GM13977 (cell line): ENCODE data around the gene SKAP1.
"Not testable (repeated sequence)": the region's sequence is repeated elsewhere in the genome, so short reads cannot be mapped to it uniquely, and the experiment has no call there.

Experiments
- DNase-seq: peaks from one replicate; pipeline ENCODE4 v3.0.0; 2012; ENCODE audit warnings: low spot score
- in situ Hi-C: fragments of 300-500 bp; cut with MboI; formaldehyde crosslinking; loops from one replicate; pipeline ENCODE4 v1.12.0; 2022; ENCODE audit warnings: low sequenced_read_pairs, low pct_unique_long_range_greater_than_20kb, mixed read lengths, inconsistent platforms; ENCODE audit not compliant: unreplicated experiment
- TF ChIP-seq, protein P1 (sequence below): IDR thresholded peaks from 2 replicates; pipeline ENCODE4 v1.5.1; 2012; ENCODE audit warnings: mild to moderate bottlenecking, control low read depth; ENCODE audit not compliant: insufficient read depth; ENCODE audit errors: extremely low read depth, missing control alignments

SKAP1 gene

DNA sequence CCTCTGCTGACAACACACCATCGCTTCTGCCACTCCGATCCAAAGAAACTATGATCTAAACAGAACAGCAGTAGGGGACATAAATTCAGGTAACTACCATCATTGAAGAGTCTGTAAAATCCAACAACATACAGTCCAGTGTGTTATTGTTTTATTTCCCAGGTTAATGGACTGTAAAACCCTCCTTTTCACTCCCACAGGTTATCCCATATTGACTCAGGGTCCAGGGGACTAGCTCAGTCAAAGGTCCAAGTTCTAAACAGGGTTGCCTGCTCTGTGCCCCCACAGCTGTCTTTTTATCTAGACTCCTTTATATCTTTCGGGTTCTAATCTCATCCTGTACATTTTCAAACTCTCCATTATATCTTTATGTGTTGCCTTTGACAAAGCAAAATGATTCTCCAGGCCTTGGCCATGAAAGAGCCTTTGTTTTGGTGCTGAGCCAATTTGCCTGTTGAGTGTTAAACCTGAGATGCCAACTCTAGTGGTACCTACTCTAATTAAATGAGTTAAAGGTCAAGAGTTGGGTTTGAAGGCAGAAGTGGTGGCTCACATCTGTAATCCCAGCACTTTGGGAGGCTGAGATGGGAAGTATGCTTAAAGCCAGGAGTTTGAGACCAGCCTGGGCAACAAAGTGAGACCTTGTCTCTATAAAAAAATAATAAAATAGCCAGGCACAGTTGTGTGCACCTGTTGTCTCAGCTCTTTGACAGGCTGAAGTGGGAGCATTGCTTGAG is 242.0 kb downstream of the SKAP1 start:
- TF ChIP-seq, protein P1, sequence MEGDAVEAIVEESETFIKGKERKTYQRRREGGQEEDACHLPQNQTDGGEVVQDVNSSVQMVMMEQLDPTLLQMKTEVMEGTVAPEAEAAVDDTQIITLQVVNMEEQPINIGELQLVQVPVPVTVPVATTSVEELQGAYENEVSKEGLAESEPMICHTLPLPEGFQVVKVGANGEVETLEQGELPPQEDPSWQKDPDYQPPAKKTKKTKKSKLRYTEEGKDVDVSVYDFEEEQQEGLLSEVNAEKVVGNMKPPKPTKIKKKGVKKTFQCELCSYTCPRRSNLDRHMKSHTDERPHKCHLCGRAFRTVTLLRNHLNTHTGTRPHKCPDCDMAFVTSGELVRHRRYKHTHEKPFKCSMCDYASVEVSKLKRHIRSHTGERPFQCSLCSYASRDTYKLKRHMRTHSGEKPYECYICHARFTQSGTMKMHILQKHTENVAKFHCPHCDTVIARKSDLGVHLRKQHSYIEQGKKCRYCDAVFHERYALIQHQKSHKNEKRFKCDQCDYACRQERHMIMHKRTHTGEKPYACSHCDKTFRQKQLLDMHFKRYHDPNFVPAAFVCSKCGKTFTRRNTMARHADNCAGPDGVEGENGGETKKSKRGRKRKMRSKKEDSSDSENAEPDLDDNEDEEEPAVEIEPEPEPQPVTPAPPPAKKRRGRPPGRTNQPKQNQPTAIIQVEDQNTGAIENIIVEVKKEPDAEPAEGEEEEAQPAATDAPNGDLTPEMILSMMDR = no peak
- DNase-seq = no peak
- in situ Hi-C loops = no loop called here

DNA sequence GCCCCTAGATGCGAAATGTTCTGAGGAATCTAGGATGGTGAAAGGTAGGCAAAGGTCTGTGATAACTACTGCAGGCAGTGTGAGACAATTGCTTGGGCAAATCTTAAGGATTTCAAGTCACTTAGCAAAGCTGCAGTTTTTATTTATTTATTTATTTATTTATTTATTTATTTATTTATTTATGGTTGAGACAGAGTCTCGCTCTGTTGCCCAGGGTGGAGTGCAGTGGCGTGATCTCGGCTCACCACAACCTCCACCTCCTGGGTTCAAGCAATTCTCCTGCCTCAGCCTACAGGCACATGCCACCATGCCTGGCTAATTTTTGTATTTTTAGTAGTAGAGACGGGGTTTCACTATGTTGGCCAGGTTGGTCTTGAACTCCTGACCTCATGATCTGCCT is 243.7 kb downstream of the SKAP1 start:
- DNase-seq, in situ Hi-C loops: not testable (repeated sequence)

DNA sequence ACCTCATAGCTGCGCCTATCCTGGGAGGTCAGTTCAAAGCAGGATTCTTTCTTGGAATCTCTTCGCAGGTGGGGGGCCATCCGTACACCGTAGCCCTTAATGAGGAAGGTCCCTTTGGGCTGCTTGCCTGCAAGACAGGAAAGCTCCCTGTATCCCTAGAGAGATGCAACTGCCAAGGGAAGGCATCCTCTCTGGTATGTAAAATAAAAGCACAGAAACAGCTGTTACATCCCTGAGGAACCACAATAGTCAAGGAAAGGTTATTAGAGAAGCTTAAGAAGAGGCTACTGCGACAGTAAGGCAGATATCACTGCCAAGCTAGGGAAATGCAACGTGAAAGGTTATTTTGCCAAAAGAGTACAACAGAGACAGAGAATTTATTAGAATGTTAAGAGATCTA is 245.3 kb downstream of the SKAP1 start:
- TF ChIP-seq, protein P1 = no peak
- in situ Hi-C loops = no loop called here
- DNase-seq = no peak

DNA sequence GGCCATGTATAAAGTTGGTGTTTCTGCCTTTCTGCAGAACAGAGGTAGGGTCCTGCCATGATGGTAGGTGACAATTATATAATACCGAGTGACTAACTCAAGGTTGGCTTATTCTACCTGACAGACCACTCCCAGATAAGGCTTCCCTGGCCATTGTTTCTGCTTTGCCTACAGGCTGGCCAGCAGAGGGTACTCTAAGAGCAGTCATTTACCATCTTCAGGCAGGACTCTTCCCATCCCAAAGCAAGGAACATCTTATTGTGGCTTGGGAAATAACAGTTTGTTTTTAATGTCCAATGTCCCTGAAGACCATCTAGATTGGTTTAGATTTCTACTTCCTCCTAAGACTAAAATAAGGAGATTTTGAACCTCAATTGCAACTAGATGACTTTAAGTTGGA is 248.4 kb downstream of the SKAP1 start:
- no peak for DNase-seq
- TF ChIP-seq, protein P1 = peak; percentile 13
- in situ Hi-C loops = no loop called here

DNA sequence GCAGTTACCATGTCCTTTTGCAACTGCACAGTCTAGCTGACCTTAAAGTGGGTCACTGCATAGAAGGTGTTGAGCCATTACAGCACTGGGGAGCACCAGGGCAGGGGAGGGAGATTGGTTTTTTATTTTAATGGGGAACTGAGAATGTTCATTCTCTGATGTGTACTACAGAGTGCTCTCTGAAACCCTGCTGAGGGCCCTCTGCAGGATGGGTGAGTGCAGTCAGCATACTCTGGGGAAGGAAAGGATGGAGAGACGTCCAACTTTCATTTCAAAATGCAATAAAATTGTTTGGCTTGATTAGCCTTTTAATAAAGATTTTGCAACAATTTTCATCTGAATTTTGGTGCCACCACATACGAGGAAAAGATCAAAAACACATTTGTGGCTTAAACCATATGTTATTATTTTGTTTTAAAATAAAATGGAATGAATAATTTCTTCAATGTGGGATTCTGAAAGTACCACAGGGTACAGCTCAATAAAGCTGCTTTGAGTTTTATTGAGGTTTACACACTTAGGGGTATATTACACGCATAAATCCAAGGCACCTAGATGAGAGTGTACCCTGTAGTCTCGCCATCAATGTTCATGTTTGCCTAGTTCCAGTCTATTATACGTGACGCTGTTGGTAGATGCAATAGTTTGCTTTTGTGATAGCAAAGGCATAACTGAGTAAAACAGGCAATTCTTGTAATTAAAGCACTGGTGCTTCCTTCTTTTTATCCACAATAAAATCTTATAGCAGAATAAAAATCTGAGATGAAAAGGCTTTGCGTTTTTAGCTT is 249.0 kb downstream of the SKAP1 start:
- TF ChIP-seq, protein P1 = no peak
- no peak for DNase-seq
- in situ Hi-C loops = no loop called here

DNA sequence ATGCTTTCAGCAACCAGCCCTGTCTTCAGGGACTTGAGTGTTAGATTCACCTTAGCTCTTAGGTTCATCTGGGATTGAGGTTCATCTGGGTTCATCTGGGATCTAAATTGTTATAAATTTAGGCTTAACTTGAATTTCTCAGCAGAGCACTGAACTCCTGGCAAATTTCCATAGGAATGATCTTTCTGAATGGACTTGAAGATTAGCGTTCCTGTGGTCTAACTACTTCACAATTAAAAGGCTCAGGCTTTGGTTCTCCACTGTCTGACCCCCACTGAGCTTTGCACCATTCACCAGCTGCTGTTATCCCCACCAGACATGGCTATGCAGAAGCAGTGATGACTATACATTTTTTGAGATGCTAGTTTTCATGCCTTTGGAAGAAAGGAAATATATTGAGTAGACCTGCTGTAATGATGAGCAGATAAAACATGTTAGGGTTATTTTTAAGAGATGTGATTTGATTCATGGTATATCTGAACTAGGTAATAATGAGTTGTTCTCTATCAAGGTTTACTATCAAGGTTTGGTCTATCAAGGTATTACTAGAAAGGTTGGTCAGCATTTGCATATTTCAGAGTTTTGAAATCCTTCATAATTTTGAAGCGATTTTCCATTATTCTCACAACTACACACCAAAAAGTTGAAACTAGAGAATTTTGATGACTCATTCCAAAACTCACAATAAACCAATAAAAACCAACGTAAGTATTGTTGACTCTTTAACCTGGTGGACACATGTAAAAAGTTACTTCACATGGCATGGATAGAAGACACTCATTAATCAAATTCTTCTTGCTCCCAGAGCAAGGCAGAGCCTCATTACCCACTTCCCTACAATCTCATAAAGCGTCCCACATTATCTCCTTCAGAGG is 250.7 kb downstream of the SKAP1 start:
- TF ChIP-seq, protein P1 = no peak
- in situ Hi-C loops = no loop called here
- no peak for DNase-seq
